Activated T-cell treated with anti-CD3 and anti-CD28 coated beads, Interleukin-2, amount 50 U/mL, for 1 hour (primary cell): ENCODE data around the gene ENDOD1.
"Not testable (repeated sequence)": the region's sequence is repeated elsewhere in the genome, so short reads cannot be mapped to it uniquely, and the experiment has no call there.

ENCODE experiments used
- DNase-seq: peaks from one replicate; pipeline ENCODE4 v3.0.0-alpha.2; 2020

The ENDOD1 gene

DNA sequence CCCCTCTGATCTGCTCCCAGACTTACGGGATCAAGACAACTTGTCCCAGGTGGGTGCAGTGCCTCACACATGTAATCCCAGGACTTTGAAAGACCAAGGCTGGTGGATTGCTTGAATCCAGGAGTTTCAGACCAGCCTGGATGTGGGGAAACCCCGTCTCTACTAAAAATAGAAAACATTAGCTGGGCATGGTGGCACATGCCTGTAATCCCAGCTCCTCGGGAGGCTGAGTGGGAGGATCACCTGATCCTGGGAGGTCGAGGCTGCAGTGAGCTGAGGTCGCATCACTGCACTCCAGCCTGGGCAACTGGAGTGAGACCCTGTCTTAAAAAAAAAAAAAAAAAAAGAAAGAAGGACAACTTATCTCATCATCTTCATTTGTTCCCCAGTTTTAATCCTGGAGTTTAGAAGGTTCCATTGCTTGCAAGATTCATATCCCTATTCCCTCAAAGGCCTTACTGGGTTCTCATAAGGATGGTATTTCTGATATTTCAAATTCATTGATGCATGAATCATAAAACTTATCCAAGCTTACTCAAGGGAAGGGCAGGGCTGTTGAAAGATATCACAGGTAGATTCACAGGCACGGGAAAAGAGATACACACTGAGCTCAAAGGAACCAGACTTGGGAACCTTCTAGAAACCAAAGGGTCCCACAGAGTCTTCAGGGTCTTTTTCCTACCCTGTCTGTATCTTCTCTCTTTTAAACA lies 14.6 kb downstream of the ENDOD1 start:
- DNase-seq = no peak

DNA sequence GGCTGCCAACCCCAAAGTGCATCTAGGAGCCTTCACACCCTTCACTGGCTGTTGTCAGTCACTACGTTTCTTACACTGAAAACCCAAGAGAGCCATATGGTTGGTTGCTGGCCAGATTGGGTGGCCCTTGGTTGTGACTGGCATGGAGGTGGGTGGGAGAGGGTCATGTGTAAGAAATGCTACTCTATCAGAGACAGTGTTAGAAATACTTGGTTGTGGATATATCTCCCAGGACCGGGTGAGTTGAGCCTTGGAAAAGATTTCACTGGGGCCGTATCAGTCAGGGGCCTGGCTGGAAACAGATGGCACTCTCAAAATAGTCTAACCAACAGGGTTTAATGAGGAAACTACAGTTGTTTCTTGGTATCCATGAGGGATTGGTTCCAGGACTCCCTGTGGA lies 15.2 kb downstream of the ENDOD1 start:
- DNase-seq = no peak

DNA sequence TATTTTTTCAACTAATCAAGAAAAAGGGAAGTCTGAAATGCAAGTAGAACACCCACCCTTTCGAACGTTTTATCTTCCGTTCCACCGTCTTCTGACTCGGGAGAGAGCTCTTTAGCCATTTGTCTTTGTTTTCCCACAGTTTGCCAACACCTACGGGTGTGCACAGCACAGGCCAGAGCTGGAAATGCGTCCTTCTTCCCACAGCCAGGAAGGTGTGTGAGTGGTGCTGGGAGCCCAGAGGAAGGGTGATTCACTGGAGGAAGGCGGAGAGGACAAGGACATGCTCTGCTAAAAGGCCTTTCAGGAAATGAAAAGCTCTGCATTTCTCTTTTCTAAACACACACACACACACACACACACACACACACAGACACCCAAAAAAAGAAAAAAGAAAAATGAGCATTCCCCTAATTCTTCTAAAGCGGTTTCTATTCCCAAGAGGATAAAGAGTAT lies 18.5 kb downstream of the ENDOD1 start:
- DNase-seq = no peak

DNA sequence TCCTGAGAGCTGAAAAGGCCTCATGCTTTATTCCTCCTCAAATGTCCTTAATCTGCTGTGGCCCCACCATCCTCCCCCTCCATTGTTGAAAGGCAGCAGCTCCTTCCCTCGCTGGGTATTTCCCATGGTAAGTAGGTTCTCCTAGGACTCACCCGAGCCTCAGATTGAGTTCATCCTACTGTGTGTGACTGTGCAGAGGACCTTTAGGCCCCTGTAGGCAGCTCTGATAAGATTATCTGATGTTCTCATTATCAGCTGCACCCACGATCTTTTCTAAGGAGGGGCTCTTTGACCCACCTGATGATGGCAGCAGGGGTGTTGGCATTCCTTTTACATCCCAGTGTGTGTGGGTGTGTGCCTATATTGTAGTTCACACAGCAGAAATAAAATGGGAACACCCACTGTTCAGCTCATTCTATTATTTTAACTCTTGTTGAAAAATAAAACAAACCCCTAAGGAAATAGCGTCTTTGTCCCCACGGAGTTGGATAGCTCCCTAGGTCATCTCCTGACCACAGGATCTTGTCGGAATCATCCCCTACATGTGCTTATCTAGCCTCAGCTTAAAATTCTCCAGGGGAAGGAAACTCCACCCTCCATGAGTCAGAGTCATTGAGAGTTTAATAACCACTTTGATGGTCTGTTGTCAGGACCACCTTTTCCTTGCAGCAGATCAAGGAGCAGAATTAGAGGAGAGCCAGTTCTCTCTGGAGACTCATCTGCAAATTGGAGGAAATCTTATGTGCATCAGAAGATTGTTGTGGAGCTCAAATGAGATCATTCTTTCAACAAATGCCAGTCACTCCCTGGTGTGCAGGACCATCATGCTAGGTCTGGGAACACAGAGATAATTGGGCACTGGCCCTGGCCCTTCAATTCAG lies 19.3 kb downstream of the ENDOD1 start:
- no peak for DNase-seq

DNA sequence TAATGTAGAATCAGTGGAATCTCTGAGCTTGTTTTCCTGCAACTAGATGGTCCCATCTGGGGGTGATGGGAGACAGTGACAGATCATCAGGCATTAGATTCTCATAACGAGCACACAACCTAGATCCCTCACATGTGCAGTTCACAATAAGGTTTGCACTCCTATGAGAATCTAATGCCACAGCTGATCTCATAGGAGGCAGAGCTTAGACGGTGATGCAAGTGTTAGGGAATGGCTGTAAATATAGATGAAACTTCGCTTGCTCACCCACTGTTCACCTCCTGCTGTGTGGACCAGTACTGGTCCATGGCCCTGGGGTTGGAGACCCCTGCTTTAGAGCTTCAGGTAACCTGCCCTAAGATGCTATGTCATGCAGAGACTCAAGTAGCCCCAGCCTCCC lies 21.8 kb downstream of the ENDOD1 start:
- DNase-seq = not testable (repeated sequence)

DNA sequence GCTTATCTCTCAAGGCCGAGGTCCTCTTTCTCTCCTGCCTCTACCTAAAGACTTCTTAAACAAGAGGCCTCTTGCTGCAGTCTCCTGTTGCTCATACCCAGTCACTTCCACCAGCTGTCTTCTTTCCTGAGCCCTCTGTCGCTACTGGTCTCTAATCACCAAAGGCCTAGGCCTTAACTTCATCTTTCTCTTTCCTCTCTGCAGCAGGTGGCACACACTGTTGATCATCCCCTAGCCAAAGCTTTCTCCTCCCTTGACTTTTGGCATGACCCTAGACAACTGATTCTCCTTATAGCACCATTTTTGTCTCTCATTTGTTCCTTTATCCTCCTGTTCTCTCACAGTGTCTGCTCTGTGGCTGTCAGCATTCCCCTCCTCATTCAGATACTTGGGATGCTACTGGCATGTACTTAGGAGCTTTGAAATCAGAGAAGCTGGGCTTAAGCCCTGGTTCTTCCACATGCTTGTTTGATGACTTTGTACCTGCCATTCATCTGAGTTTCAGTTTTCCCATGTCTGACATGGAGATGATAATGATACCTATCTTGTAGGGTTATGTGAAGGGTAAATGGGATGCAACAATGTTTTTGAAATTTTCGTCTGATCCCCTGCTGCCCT lies 22.4 kb downstream of the ENDOD1 start:
- no peak for DNase-seq

DNA sequence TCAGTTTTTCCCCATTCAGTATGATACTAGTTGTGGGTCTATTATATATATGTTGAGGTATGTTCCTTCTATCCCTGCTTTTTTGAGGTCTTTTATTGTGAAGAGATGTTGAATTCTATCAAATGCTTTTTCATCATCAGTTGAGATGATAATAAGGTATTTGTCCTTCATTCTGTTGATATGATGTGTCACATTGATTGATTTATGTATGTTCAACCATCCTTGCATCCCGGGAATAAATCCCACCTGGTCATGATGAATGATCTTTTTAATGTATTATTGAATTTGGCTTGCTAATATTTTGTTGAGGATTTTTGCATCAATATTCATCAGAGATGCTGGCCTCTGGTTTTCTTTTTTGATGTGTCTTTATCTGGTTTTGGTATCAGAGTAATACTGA lies 26.0 kb downstream of the ENDOD1 start:
- no peak for DNase-seq

DNA sequence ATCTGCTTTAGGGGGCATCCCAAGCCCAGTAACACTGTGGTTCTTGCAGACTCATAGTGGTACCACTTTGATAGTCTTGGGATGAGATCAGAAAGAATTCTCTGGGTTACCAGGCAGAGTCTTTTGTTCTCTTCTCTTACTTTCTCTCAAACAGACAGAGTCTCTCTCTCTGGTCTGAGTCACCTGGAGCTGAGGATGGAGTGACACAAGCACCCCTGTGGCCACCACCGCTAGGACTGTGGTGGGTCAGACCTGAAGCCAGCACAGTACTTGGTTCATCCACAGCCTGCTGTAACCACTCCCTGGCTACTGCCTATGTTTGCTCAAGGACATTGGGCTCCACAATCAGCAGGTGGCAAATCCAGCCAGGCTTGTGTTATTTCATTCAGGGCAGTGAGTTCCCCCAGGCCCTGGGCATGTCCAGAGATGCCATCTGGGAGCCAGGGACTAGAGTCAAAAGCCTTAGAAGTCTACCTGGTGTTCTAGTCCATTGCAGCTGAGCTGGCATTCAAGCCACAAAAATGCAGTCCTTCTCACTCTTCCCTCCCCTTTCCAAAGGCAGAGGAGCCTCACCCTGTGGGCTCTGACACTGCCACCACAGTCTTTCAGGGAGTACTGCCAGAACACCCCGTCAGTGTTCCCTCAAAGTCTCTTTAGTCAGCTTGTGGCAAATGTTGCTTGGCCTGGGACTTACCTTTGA lies 29.9 kb downstream of the ENDOD1 start:
- no peak for DNase-seq

DNA sequence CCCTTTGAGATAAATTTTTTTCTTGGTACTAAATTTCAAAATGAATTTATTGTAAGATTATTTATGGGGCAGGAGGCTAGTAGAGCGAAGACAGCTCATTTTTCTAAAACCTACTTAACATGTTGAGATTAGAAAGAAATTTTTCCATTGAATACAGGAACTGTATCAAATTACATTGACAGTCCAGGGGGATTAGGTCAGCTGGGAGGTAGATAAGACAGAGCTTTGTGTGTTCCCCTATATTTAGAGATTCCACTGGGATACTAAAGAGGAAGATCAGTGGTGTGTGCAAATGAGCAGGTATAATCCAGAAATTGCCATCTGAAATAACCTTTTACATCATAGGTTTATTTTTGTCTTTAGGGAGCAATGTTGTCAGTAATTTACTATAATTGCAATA lies 32.1 kb downstream of the ENDOD1 start:
- DNase-seq = no peak

DNA sequence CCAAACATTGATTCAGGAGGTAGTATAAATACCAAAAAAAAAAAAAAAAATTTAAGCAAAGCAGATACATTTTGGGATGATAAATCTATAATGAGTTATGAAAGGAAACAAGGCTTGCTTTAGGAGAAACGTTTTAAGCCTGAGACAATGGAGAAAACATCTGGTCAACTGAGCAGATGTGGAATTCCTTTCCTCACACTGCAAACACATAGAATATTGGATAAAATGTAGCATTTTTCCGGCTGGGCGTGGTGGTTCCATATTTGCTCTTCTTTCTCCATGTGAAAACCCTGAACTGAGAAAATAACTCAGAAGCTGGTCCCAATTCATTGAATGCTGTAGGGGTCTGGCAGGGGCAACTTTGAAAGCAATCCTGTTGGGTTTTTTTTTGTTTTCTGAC lies 33.9 kb downstream of the ENDOD1 start:
- no peak for DNase-seq

DNA sequence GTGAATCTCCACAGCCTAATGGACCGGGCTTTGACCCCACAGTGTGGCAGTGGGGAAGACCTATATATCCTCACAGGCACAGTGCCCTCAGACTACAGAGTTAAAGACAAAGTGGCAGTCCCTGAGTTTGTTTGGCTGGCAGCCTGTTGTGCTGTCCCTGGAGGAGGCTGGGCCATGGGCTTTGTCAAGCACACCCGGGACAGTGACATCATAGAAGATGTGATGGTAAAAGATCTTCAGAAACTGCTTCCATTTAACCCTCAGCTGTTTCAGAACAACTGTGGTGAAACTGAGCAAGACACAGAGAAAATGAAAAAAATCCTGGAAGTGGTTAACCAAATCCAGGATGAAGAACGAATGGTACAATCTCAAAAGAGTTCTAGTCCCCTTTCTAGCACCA lies 39.0 kb downstream of the ENDOD1 start:
- DNase-seq = no peak

DNA sequence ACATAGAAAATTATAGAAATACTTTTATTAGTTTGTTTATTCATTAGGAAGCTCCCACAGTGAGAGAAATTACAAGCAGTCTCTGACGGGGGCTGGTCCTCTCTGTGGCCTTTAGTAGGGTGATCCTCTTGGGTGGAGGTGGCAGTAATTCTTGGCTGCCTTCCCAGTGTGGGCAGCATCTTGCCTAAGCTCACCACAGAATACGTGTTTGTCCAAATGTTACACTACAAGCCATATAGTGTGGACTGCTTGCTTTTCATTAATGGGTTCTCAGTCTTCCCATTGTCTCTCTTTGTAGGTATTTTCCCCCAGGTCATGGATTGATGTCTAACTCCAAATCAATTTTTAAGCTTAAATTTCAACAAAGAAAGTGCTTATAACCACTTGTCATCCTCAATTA lies 43.3 kb downstream of the ENDOD1 start:
- DNase-seq = no peak

DNA sequence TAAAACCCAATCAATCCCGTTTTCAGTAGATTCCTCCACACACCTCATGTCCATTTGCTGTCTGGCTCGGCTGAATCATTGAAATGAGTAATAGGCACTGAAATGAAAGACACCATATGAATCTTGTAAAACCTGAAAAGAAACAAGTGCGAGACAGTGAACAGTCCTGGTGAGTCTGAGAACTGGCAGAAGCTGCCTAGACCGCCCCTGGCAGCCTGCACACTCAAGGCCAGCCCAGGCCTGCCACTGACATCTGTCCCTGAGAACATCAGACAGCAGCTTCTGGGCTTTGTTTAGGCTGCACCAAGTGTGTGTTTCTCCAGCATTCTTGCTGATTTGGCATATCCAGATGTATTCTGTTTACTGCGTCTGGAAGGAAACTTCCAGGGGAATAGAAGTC lies 44.8 kb downstream of the ENDOD1 start:
- no peak for DNase-seq

DNA sequence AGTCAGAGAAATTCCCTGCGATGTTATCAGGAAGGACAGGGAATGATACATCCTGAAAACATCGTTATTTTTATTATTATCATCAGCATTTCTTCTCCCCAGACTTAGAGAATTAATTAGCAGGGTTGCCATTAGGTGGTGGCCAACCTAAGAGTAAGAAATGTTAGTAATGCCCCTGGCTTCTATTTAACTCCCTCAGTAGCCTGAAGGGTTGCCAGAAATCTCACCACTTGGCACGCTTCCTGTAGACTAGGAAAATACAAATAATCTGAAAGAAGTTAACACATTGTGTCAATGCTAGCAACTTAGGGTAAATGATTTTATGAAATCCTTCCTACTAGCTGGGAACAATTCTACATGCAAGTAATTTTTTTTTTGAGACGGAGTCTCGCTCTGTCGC lies 45.5 kb downstream of the ENDOD1 start:
- DNase-seq = no peak

DNA sequence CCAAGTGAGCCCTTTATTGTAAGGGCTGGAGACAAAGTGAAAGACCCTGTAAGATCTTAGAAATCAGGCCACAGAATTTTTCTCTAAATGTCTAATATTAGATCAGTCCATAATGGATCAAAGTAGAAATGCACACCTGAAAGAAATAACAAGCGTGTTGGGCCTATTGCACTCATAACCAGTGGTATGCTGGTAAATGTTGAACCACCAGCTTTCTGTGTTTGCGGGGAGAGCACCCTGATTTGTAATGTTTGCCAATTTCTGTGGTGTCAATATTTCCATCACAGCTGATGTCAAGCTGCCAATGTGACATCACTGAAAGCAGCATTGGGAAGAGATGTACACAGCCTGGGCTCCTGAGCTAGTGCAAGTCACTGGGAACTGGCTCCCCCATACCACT lies 46.2 kb downstream of the ENDOD1 start:
- no peak for DNase-seq

DNA sequence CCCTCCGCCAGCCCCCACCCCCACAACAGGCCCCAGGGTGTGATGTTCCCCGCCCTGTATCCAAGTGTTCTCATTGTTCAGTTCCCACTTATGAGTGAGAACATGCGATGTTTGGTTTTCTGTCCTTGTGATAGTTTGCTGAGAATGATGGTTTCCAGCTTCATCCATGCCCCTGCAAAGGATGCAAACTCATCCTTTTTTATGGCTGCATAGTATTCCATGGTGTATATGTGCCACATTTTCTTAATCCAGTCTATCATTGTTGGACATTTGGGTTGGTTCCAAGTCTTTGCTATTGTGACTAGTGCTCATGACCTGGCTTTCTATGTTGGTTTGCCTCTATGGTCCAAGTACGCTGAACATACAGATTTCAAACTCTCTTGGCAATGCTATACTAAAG lies 47.1 kb downstream of the ENDOD1 start:
- DNase-seq = not testable (repeated sequence)

DNA sequence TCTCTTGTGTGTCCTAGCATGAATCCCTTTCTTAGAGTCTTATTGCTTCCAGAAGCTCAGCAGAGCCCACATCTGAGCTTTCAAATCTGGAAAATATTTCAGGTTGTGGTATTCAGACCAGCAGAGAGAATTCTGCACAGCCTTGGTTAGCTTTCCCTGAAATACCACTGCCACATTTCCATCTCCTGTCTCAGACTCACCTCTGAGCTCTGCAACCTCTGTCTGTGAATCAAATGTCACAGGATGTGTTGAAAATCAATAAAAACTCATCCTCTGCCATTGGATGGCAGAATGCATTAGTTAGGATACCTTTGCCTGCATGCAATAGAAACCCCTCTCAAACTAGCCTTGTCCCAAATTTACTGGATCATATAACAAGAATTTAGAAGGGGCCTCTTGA lies 47.7 kb downstream of the ENDOD1 start:
- no peak for DNase-seq

DNA sequence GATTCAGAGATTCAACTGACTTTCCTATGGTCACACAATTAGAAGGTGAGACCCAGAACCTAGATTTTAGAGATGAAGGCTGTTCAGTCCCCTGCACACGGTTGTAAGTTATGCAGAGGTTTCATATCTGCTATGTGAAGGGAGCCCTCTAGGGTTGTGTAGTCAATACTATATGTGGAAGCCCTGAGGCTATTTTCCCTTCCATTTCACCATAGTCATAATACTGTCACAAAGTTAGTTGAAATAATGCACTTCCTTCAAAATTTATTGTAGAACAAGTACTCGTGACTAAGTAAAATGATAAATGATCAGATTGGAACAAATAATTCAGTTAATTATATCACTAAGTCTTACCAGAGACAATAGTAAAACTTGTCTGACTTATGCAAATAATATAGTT lies 48.8 kb downstream of the ENDOD1 start:
- no peak for DNase-seq

DNA sequence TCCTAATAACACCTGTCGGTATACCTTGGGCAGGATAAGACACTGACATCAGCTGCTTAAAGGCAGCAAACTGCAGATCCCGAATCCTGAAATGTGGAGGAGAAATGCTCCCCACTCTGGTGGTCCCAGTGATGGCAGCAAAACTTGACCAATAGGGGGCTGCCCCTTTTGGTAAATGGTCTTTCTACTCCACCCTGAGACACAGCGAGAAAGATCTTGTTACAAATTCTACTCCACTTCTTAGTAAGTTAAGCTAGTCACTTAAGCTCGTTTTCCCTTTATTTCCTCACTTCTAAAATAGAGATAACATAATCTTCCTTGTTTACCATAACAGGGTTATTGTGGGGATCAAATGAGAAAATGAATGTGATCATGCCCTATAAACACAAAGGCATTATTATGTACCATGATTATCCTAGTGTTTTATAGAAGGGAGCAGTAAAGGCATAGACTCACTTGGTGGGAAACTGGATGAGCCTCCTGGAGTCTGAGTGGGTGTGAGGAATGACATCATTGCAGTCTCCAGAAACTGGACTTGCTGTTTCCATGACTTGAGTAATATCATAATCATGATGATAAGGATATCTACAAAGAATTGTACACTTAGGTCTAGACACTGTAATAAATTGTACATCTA lies 50.9 kb downstream of the ENDOD1 start:
- DNase-seq = no peak

DNA sequence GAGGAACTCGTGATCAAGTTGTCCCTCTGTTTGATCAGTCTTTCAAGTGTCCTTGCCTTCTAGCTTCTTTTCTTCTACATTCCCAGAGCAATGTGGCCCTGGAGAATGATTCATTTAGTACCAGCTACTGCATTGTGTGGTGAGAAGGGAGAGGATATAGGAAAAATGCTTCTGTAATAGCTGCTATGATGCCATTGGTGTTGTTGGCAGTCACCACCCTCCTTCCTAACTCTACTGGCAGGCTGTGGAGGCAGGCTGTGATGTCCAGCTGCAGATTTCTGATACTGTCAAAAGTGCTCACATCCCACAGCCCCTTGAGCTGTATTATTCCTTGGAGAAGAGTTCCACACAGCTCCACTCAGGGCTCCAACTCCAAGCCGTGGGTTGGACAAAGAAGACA lies 52.8 kb downstream of the ENDOD1 start:
- DNase-seq = no peak

DNA sequence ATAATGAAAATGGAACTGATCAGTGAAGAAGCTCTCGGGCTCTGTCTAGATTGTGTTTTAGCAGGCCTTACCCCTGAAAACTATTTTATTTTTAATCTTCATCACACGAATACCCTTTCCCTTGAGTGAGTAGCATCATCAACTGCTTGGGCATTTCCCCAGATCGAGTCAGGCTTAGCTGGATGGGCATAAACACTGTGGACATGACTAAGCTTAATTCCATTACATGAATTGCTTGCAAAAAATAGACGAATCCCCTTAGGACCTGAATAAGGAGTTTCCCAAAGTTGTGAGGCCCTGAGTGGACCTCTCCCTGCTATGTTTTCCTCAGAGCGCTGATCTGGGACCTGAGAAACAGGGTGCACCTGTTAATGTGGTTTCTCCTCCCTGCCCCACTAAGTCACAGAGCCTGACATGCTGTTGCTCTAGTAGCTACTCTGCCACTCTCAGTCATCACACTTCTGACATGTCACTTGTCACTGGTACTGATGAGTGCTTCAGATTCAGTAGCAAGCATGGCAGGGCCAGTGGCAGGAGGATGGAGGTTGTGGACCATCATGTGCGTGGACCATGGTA lies 53.5 kb downstream of the ENDOD1 start:
- no peak for DNase-seq
